Mesendoderm (in vitro differentiated cells): ENCODE results near the gene NGB. TPM values are rescaled to one million over a fixed set of nuclear protein-coding genes. Genes with fewer than 3 reads are reported as not detected.

Source experiments
- DNase-seq: peaks from one replicate; pipeline ENCODE4 v3.0.0; 2013
- H2AK5ac ChIP-seq: 2 replicates; pipeline ENCODE4 v1.6.1; 2013; ENCODE audit warnings: low read length, inconsistent platforms
- H2BK120ac ChIP-seq: 2 replicates; pipeline ENCODE4 v1.6.1; 2013; ENCODE audit warnings: low read depth, mild to moderate bottlenecking, low read length, moderate library complexity, mixed read lengths
- H2BK15ac ChIP-seq: replicated peaks from 2 replicates; pipeline ENCODE4 v1.6.1; 2013; ENCODE audit warnings: low read depth, mild to moderate bottlenecking, moderate library complexity
- H2BK5ac ChIP-seq: 2 replicates; pipeline ENCODE4 v1.6.1; 2013; ENCODE audit warnings: low read length, inconsistent platforms
- H3K18ac ChIP-seq: 2 replicates; pipeline ENCODE4 v1.6.1; 2013; ENCODE audit warnings: mild to moderate bottlenecking, low read length, mixed read lengths
- H3K23ac ChIP-seq: one replicate; pipeline ENCODE4 v1.6.1; 2013; ENCODE audit warnings: low read length
- H3K27ac ChIP-seq: 2 replicates; pipeline ENCODE4 v1.5.1; 2013; ENCODE audit warnings: low read depth, mild to moderate bottlenecking, inconsistent platforms, low read length, moderate library complexity
- H3K27me3 ChIP-seq: 2 replicates; pipeline ENCODE4 v1.6.1; 2013; ENCODE audit warnings: low read length, control low read depth, mild to moderate bottlenecking, inconsistent platforms; ENCODE audit not compliant: insufficient read depth, poor library complexity
- H3K36me3 ChIP-seq: 2 replicates; pipeline ENCODE4 v1.6.1; 2013; ENCODE audit warnings: low read length, inconsistent platforms; ENCODE audit not compliant: control insufficient read depth, insufficient read depth
- H3K4ac ChIP-seq: one replicate; pipeline ENCODE4 v1.6.1; 2013; ENCODE audit warnings: low read depth, mild to moderate bottlenecking, low read length, moderate library complexity
- H3K4me1 ChIP-seq: 2 replicates; pipeline ENCODE4 v1.6.1; 2013; ENCODE audit warnings: low read depth, low read length, inconsistent platforms; ENCODE audit not compliant: control insufficient read depth
- H3K4me2 ChIP-seq: 2 replicates; pipeline ENCODE4 v1.6.1; 2013; ENCODE audit warnings: low read length
- H3K4me3 ChIP-seq: 2 replicates; pipeline ENCODE4 v1.5.1; 2013; ENCODE audit warnings: mild to moderate bottlenecking, low read length
- H3K56ac ChIP-seq: one replicate; pipeline ENCODE4 v1.6.1; 2013; ENCODE audit warnings: low read length
- H3K79me1 ChIP-seq: 2 replicates; pipeline ENCODE4 v1.6.1; 2013; ENCODE audit warnings: low read length, inconsistent platforms
- H3K79me2 ChIP-seq: 2 replicates; pipeline ENCODE4 v1.6.1; 2013; ENCODE audit warnings: mild to moderate bottlenecking, low read length; ENCODE audit not compliant: control insufficient read depth, insufficient read depth
- H3K9ac ChIP-seq: 2 replicates; pipeline ENCODE4 v1.6.1; 2013; ENCODE audit warnings: low read length, inconsistent platforms
- H4K5ac ChIP-seq: one replicate; pipeline ENCODE4 v1.6.1; 2013; ENCODE audit warnings: low read length
- H4K8ac ChIP-seq: one replicate; pipeline ENCODE4 v1.6.1; 2013; ENCODE audit warnings: low read depth, mild to moderate bottlenecking, control low read depth, low read length, moderate library complexity
- WGBS: extraction: QIAGEN DNeasy Blood & Tissue Kit; methylation state at CpG from one replicate; pipeline ENCODE4 v1.1.7; 2013; ENCODE audit warnings: low lambda C conversion rate, missing lambda C conversion rate; ENCODE audit not compliant: insufficient coverage; ENCODE audit errors: extremely low coverage; 5-methylcytosine and 5-hydroxymethylcytosine counted together
- small RNA-seq: library from polyadenylated mRNA; stranded (forward); fragments of <200 nt; extraction: miRNeasy Mini kit (QIAGEN cat#:217004); gene quantifications from one replicate; pipeline ENCODE3, GENCODE V24; 2013; ENCODE audit not compliant: insufficient read depth

Gene NGB

GRCh38 chr14:77220246-77221017 is 50.6 kb downstream of the NGB start:
- Histone ChIP-seq H2BK5ac (no peak overlapping the region), H3K23ac (no peak overlapping the region), H2AK5ac (no peak overlapping the region), H3K79me2 (no peaks in the 10 kb centered on the region), H4K8ac (no peak overlapping the region), H3K18ac (no peak overlapping the region), H3K4me1 (peaks cover 5% of the 10 kb centered on the region), H2BK120ac (no peak overlapping the region), H3K9ac (no peak overlapping the region), H3K4me2 (no peak overlapping the region), H4K5ac (no peak overlapping the region), H3K27ac (no peak overlapping the region), H3K4me3 (no peak overlapping the region), H2BK15ac (no peak overlapping the region), H3K36me3 (no peaks in the 10 kb centered on the region), H3K27me3 (no peaks in the 10 kb centered on the region), H3K4ac (no peak overlapping the region), H3K79me1 (no peaks in the 10 kb centered on the region), H3K56ac (peak overlapping the region; percentile 34)
- peak; percentile 32 for DNase-seq
- no CpG with 5 or more reads among the region's 24 CpGs for WGBS

- Histone ChIP-seq H3K27ac (no peak overlapping the region), H3K27me3 (no peaks in the 10 kb centered on the region), H3K79me2 (no peaks in the 10 kb centered on the region), H2BK5ac (no peak overlapping the region), H3K9ac (no peak overlapping the region), H3K4me3 (no peak overlapping the region), H2BK120ac (no peak overlapping the region), H3K18ac (no peak overlapping the region), H3K79me1 (no peaks in the 10 kb centered on the region), H4K5ac (no peak overlapping the region), H3K4ac (no peak overlapping the region), H4K8ac (no peak overlapping the region), H3K4me2 (no peak overlapping the region), H2AK5ac (no peak overlapping the region), H3K4me1 (peaks cover 5% of the 10 kb centered on the region), H3K56ac (no peak overlapping the region), H3K23ac (no peak overlapping the region), H2BK15ac (no peak overlapping the region), H3K36me3 (no peaks in the 10 kb centered on the region)
- no CpG with 5 or more reads among the region's 10 CpGs for WGBS
- no peak for DNase-seq
These were observed 51.4 kb downstream of the NGB start for GRCh38 chr14:77219591-77219990.

GRCh38 chr14:77217551-77217950 is 53.5 kb downstream of the NGB start:
- H2BK5ac ChIP-seq, result no peak overlapping the region
- no peak overlapping the region for H4K5ac ChIP-seq
- DNase-seq, result no peak
- no peaks in the 10 kb centered on the region for H3K27me3 ChIP-seq
- H3K23ac ChIP-seq, result no peak overlapping the region
- H3K4me3 ChIP-seq, result no peak overlapping the region
- H2BK15ac ChIP-seq, result no peak overlapping the region
- peaks cover 3% of the 10 kb centered on the region for H3K4me1 ChIP-seq
- no CpG with 5 or more reads among the region's 3 CpGs for WGBS
- H4K8ac ChIP-seq, result no peak overlapping the region
- no peaks in the 10 kb centered on the region for H3K79me2 ChIP-seq
- H3K18ac ChIP-seq, result no peak overlapping the region
- H3K4me2 ChIP-seq, result no peak overlapping the region
- no peak overlapping the region for H3K9ac ChIP-seq
- no peak overlapping the region for H2AK5ac ChIP-seq
- H3K27ac ChIP-seq, result no peak overlapping the region
- H3K4ac ChIP-seq, result no peak overlapping the region
- no peak overlapping the region for H3K56ac ChIP-seq
- H2BK120ac ChIP-seq, result no peak overlapping the region
- no peaks in the 10 kb centered on the region for H3K36me3 ChIP-seq
- H3K79me1 ChIP-seq, result no peaks in the 10 kb centered on the region

Small RNAs within 50 kb of the gene (small RNA-seq; reads per million reads assigned to genes)
- gene MIR1260A, result not detected
